ENCODE results near the gene IER5L.
A peak's percentile ranks its signal among the peaks of the same experiment; 100 is the strongest.

- TF ChIP-seq CTCF (optimal IDR thresholded peaks at IDR 0.05 in 1 of 3, IDR thresholded peaks at IDR 0.05 in 1 of 3, conservative IDR thresholded peaks at IDR 0.05 in 1 of 3; ENCODE audit: extremely low read depth in 1 of 3, insufficient read depth in 2 of 3, low read length in 3 of 3) (peak in 1 of 3 experiments; percentile 2), EZH2 (IDR thresholded peaks at IDR 0.05; ENCODE audit: low read length) (no peak)
These were observed at the start of gene IER5L for GRCh38 chr9:129177791-129178567.
